ENCODE results near the gene EXOC3L4. TPM values are rescaled to one million over a fixed set of nuclear protein-coding genes. Genes with fewer than 3 reads are reported as not detected.

The EXOC3L4 gene
- total and polyA plus RNA-seq, 2 of the 8 experiments (the other 6 are each of a cell fraction or from before 2014, with no cell fraction given), result 0.45 to 0.57 TPM

- TF ChIP-seq CHD7 (IDR thresholded peaks at IDR 0.05; ENCODE audit: insufficient replicate concordance, low read length) (no peak), KDM1A (IDR thresholded peaks at IDR 0.05; ENCODE audit: borderline replicate concordance, low read length) (no peak), POU5F1 (IDR thresholded peaks at IDR 0.05; ENCODE audit: low read depth, low read length) (no peak), ZNF274 (IDR thresholded peaks at IDR 0.05; ENCODE audit: borderline replicate concordance, extremely low read depth, low read length) (no peak), SRF (IDR thresholded peaks at IDR 0.05; ENCODE audit: low read depth, low read length) (no peak), SIN3A (conservative IDR thresholded peaks at IDR 0.05 in 1 of 2, IDR thresholded peaks at IDR 0.05 in 1 of 2; ENCODE audit: low read depth in 1 of 2, low read length in 2 of 2) (no peak), JUND (IDR thresholded peaks at IDR 0.05; ENCODE audit: low read length) (no peak), CTCF (IDR thresholded peaks at IDR 0.05; ENCODE audit: control extremely low read depth in 1 of 3, insufficient read depth in 1 of 3, low read depth in 1 of 3, low read length in 3 of 3) (no peak), YY1 (IDR thresholded peaks at IDR 0.05; ENCODE audit: low read depth, low read length) (no peak)
These were observed 64.2 kb downstream of the EXOC3L4 start (continued) for GRCh38 chr14:103158688-103159087.

Measured in H1 (cell line).